ENCODE data around the gene SLC51B.
A peak's percentile ranks its signal among the peaks of the same experiment; 100 is the strongest.
"Not testable (repeated sequence)": the region's sequence is repeated elsewhere in the genome, so short reads cannot be mapped to it uniquely, and the experiment has no call there.

Gene SLC51B

DNA sequence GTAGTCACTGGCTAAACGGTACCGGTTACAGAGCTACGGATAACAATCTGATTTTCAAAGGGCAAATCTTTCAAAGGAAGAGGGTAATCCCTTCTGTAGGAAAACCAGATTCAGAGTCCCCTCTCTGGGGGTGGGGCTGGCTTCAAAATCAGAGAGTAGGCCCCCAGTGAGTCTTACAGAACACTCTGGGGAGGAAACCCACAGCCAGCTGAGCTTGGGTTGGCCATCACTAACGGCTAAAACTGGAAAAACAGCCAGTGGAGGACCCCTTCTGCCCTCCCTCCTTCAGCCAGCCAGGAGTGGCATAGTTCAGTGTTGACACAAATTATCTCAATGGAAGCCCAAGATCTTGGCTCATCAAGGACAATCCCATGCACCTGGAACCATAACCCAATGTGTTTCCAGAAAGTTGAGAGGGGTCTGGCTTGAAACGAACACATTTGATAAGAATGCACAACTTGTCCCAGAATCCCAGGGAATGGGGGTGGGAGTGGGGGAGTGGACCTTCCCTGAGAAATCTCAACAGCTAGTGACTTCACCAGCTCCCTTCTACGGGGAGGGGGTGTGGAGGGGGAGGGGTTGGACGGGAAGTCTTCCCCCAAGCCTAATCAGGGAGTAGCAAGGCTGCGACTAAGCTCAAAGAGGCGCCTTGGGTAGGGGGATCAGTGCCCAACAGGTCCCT lies 21.6 kb downstream of the SLC51B start:
- peak; percentile 31 for DNase-seq (ENCODE audit: low spot score)

DNA sequence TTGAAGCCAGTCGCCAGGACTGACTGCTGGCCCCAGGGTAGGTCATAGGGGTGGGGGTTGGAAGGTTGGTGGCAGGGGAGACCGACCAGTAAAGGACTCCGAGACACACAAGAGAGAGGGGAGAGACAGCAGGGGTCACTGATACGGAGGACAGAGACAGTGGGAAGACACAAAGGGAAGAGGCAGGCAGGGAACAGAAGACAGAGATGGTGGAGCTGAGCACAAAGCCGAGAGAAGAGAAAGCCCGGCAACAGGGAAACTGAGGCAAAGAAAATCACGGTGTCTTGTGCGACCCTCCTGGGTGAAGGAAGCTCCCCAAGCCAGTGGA lies 22.1 kb downstream of the SLC51B start:
- no peak for DNase-seq (ENCODE audit: low spot score)

DNA sequence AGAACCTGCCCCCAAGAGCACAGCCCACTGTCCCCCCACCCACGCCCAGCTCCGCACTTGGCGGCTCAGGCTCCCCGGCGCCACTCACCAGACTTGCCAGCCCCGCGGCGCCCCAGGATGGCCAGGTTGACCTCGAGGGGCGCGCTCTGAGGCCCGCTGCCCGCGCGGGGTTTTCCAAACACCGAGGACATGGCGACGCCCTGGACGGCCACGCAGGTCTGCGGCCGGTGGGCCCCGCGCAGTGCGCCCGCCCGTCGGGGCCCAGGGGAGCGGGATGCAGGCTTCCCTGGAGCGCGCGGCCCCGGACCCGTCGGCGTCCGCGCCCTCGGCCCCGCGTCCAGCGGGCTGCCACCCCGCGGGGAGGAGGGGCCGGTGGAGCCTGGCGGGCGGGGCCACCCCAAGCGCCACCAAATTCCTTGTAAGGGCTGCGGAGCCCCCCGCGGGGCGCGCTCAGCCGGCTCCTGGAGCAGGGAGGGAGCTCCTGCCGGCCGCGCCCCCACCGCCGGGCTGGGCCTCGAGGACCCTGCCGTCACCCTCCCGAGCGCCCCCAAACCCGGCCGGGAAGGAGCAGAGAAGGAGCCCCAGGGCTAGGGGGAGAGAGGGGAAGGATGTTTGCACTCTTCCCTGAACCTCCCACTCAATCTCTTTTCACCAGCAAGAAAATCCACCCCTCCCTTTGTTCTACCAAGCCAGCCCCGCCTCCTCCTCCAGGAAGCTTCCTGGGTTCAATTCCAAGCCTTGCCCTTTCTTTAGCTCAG lies 22.6 kb downstream of the SLC51B start, which contains the start of gene RASL12:
Gene RASL12, minus strand, starts transcription at position 347 of the 758 bp plus-strand sequence. Its CDS starts 156 bp downstream, at position 191.
- DNase-seq (ENCODE audit: low spot score), result peak; percentile 89

DNA sequence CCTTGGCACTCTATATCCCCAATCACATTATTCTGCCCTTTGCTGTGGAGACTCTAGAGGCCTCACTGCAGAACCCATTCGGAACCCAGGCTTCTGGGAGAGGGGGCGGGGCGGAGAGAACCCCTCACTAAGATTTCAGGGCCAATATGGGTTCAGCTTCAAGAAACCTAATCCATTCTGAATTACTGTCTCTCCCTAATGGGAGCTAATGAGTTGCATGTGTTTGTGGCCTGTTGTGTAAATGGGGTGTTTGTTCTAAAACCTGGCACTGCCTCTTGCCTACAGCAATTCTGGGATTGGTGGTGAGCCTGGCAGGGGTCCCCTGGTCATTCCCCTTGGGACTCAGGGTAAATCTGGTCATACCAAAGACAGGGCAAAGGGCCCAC lies 23.2 kb downstream of the SLC51B start:
- no peak for DNase-seq (ENCODE audit: low spot score)

DNA sequence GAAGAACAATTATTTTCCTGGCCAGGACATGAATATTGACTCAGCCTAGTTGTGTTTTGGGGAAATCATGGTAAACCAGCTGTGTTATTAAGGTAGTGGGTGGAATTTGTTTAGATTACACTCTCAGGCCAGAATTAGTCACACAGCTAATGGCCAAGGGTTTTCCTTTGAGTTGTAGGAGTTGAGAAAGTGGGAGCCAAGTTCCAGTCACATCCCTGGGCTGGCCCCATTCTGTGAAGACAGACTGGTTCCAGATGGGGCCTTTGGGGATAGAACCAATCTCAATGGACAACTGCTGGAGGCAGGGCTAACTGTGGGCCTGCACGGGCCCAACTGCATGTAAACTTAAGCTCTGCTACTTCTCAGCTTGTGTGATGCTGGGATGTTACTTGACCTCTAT lies 24.0 kb downstream of the SLC51B start:
- DNase-seq (ENCODE audit: low spot score), result no peak

DNA sequence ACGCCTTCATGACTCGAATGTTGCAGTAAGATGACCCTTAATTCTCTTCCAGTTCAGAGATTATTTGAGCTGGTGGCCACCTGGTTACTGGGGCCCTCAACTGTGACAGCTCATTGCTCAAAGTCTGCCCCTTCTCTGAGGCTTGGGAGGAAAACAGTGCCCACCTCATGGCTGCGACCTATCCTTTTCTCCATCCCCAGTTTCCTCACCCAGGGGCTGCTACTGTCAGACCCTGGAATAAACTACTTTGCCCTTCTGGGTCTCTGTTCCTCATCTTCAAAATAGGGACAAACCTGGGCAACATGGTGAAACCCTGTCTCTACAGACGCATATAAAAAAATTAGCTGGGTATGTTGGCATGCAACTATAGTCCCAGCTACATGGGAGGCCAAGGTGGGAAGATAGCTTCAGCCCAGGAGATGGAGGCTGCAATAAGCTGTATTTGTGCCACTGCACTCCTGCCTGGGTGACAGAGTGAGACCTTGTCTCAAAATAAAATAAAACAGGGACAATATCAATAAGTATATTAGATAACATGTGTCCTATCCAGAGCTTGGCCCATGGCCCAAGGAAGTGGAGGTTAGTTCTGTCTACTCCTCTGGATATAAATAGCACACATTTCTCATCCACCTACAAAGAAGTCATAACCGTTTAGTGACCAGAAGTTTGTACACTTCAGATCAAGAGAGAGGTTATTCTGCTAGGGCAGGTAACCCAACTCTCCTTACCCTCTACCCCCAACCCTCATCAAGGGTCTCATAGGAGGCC lies 24.8 kb downstream of the SLC51B start:
- DNase-seq (ENCODE audit: low spot score), result no peak

DNA sequence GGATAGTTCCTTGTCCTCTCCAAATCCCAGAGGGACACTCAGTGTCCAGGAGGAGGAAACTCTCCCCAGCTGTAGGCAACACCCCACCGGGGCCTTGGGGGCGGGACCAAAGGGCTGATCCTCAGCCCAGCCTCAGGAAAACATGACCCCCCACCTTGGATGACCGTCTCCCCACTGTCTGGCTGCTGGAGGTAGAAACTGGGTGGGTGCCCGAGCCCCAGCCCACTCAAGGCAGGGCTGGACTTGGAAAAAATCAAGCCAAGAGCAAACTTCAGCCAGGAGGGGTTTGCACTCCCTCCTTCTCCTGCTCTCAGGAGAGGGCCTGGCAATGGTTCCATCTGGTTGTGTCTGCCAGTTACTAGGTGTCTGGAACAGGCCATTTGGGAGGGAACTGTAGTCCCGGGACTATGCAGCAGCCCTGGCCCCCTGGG lies 26.2 kb downstream of the SLC51B start:
- DNase-seq (ENCODE audit: low spot score), result no peak

DNA sequence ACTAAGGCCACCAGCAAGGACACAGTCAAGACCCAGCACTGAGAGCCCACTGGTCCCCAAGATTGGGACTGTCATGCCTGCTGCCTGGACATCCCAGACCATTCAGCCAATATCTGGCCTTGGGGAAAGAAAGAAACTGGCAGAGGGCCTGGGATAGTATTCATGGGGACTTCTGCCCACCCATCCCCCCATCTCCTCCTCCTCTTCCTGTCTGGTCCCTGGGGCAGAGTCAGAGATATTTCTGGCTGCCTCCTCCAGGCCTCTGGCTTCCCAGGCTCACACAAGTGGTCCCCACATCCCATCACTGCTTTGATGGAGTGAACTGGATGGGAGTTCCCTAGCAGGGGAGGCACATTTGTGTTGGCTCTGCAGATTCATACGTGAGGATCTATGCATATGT lies 26.8 kb downstream of the SLC51B start:
- no peak for DNase-seq (ENCODE audit: low spot score)

DNA sequence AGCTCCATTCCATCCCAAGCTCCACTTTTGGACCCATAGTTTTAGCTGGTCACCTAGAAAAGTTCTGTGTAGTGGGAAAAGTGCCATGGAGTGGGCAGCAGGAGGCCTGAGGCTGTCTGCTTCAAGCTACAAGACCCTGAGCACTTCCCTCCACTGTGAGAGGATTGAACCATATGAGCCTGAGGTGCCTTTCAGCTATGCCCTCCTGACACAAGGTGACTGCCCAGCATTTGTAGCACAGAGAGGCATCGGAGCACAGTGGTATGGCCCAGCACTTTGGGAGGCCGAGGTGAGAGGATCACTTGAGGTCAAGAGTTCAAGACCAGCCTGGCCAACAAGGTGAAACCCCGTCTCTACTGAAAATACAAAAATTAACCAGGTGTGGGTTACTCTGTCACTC lies 27.4 kb downstream of the SLC51B start:
- DNase-seq (ENCODE audit: low spot score), result no peak

DNA sequence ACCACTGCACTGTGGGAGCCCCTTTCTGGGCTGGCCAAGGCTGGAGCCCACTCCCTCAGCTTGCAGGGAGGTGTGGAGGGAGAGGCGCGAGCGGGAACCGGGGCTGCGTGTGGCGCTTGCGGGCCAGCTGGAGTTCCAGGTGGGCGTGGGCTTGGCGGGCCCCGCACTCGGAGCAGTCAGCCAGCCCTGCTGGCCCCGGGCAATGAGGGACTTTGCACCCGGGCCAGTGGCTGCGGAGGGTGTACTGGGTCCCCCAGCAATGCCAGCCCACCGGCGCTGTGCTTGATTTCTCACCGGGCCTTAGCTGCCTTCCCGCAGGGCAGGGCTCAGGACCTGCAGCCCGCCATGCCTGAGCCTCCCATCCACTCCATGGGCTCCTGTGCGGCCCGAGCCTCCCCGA lies 29.8 kb downstream of the SLC51B start:
- not testable (repeated sequence) for DNase-seq (ENCODE audit: low spot score)

DNA sequence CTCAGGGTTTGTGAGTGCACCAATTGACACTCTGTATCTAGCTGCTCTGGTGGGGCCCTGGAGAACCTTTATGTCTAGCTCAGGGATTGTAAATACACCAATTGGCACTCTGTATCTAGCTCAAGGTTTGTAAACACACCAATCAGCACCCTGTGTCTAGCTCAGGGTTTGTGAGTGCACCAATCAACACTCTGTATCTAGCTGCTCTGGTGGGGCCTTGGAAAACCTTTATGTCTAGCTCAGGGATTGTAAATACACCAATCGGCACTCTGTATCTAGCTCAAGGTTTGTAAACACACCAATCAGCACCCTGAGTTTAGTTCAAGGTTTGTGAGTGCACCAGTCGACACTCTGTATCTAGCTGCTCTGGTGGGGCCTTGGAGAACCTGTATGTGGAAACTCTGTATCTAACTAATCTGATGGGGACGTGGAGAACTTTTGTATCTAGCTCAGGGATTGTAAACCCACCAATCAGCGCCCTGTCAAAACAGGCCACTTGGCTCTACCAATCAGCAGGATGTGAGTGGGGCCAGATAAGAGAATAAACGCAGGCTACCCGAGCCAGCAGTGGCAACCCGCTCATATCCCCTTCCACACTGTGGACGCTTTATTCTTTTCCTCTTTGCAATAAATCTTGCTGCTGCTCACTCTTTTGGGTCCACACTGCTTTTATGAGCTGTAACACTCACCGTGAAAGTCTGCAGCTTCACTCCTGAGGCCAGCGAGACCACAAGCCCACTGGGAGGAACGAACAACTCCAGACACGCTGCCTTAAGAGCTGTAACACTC lies 30.6 kb downstream of the SLC51B start:
- DNase-seq (ENCODE audit: low spot score), result not testable (repeated sequence)

DNA sequence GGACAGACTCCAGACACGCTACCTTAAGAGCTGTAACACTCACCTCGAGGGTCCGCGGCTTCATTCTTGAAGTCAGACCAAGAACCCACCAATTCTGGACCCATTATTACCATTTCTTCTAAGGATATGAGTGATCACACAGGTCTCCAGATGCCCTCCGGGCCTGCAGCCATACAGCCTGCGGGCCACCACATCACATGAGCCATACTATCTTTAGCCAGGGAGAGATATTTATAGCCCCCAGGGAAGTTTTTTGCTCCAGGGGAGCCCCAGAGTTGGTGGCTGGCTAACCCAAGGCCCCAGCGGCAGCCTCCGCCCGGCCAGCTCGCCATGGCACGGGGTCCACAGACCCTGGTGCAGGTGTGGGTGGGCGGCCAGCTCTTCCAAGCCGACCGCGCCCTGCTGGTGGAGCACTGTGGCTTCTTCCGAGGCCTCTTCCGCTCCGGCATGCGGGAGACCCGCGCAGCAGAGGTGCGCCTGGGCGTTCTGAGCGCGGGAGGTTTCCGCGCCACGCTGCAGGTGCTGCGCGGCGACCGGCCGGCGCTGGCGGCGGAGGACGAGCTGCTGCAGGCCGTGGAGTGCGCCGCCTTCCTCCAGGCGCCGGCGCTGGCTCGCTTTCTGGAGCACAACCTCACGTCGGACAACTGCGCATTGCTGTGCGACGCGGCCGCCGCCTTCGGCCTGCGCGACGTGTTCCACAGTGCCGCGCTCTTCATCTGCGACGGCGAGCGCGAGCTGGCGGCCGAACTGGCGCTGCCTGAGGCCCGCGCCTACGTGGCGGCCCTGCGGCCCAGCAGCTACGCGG lies 31.5 kb downstream of the SLC51B start, which contains the start of gene KBTBD13:
Gene KBTBD13, plus strand, starts transcription at position 261 of the 805 bp plus-strand sequence. Its CDS starts 70 bp downstream, at position 331.
- DNase-seq (ENCODE audit: low spot score), result no peak

DNA sequence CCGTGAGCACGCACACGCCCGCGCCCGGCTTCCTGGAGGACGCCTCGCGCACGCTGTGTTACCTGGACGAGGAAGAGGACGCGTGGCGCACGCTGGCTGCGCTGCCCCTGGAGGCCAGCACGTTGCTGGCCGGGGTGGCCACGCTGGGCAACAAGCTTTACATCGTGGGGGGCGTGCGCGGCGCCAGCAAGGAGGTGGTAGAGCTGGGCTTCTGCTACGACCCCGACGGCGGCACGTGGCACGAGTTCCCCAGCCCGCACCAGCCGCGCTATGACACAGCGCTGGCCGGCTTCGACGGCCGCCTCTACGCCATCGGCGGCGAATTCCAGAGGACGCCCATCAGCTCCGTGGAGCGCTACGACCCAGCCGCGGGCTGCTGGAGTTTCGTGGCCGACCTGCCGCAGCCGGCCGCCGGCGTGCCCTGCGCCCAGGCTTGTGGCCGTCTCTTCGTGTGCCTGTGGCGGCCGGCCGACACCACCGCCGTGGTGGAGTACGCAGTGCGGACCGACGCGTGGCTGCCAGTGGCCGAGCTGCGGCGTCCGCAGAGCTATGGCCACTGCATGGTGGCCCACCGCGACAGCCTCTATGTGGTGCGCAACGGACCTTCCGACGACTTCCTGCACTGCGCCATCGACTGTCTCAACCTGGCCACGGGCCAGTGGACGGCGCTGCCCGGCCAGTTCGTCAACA lies 32.2 kb downstream of the SLC51B start:
- DNase-seq (ENCODE audit: low spot score), result no peak

DNA sequence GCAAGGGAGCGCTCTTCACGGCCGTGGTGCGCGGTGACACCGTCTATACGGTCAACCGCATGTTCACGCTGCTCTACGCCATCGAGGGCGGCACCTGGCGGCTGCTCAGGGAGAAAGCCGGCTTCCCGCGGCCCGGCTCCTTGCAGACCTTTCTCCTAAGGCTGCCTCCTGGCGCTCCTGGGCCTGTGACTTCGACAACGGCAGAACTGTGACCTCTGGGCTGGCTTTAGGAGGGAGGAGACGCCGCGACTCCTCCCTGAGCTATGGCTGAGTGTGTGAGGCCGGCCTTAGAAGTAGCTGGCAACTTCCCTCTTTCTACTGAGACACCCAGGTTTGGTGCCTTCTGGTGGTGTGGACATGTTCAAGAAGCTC lies 32.8 kb downstream of the SLC51B start:
- DNase-seq (ENCODE audit: low spot score), result peak; percentile 73

DNA sequence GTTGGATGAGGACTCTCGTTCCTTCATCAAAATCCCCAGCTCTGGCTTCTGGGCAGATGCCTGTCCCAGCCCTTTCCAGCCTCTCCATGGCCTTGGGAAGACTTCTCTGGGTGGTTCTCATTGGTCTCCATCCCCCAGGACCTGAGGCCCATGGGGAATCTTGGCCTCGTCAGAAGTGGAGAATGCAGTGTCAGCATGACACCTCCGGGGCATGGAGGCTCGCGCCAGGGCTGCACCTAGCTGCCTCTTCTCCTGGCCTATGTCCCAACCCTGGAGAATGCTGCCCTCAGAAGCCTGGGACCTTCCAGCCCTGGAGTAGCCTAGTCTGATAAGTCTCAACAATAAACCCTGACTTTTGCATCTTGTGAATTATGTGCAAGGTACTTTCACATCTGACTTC lies 34.4 kb downstream of the SLC51B start:
- DNase-seq (ENCODE audit: low spot score), result no peak

DNA sequence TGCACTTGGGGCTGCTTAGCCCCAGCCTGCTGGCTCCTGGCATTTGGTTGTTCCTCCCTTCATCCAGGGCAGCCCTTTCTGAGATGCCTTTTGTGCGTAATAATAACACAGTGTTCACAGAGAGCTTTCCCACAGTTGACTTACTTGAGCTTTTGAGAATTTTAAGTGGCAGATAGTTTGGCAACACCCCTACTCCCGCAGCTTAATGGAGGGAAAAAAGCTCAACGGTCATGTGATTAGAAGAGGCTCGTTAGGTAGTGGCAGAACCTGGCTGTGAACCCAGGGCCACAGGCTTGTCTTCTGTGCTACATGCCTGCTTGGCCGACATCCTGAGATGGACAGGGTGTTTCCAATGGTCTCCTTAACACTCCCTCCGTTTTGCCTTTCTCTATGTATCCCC lies 36.1 kb downstream of the SLC51B start:
- DNase-seq (ENCODE audit: low spot score), result no peak

DNA sequence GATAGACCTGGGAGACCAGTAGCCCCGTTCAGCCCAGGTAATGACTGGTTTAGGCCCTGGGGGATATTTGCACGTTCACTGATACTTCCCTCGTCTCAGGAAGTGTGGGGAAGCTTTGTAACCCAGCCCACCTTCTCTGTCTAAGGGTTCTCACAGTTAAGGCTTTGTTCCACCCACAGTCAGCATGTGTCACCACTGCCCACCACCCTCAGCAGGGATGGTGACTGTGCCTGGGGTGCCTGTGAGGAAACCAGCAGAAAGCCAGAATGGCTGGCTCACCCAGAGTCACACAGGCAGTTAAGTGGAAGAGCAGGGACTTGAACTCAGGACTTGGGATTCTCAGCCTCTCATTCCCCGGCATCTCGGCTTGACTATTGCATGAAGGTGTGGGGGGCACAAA lies 36.6 kb downstream of the SLC51B start:
- no peak for DNase-seq (ENCODE audit: low spot score)

DNA sequence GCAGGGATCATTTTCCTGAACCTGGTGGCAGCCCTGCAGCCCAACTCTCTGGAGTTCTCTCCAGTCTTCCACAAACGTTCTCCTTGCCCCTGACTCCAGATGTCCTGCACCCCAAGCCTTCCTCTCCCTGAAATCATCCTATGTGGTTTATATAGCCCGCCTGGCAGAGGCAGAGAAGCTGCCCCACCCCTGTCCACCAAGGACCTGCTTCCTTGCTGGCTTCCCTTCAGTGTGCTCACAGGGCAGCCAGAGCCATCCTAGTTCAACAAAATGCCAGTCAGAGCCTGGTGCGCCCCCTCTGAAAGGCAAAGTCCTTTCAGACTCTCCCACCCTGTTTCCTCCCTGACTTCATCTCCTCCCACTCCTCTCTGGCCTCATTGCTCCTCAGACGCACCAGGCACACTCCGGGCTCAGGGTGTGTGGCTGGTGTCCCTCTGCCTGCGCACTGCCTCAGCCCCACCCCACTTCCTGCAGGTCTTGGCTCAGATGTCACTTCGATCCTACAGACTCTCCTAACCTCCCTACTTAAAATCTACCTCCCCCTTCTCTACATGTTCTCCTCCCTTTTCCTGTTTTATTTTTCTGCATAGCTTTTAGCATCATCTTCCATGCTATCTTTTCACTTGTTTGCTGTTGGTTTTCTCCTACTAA lies 37.2 kb downstream of the SLC51B start:
- peak; percentile 69 for DNase-seq (ENCODE audit: low spot score)

DNA sequence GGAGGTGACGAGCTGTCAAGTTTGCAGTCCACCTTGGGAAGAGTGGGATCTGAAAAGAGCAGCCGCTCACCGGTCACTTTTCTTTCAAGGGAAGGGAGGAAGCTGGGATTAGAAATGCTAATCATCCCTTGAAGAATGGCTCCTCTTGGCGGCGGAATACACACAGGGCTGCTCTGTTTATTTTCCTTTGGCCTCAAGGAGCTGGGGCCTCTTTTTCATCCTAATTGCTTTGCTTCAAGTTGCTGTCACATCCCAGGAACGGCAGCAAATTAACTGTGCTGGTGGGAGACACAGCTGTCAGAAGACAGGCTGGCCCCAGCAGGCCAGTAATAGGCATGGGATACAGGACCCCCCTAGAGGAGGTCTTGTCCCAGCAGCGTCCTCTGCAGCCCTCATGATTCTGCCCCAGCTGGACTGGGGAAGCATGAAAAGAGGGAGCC lies 38.1 kb downstream of the SLC51B start:
- DNase-seq (ENCODE audit: low spot score), result no peak
